Keratinocyte (primary cell): ENCODE data around the gene SAMHD1. TPM values are rescaled to one million over a fixed set of nuclear protein-coding genes. Genes with fewer than 3 reads are reported as not detected.

Experiments
- DNase-seq: peaks from one replicate; pipeline ENCODE4 v3.0.0-alpha.2; 2011; ENCODE audit warnings: low read depth, missing footprints, low spot score
- FAIRE-seq: peaks from 2 replicates; lab custom pipeline; 2011; peaks lifted over from hg19 to GRCh38; lab: Jason Lieb, UNC
- H2AFZ ChIP-seq: 2 replicates; pipeline ENCODE4 v1.6.0; 2012; ENCODE audit warnings: low read length, control low read depth, inconsistent platforms; ENCODE audit not compliant: control insufficient read depth
- H3K27ac ChIP-seq: 2 replicates; pipeline ENCODE4 v1.5.1; 2011; ENCODE audit warnings: low read length; ENCODE audit not compliant: control insufficient read depth, insufficient read depth
- H3K27me3 ChIP-seq: 3 replicates; pipeline ENCODE4 v1.6.0; 2011; ENCODE audit warnings: low read length; ENCODE audit not compliant: control insufficient read depth, insufficient read depth; ENCODE audit errors: extremely low read depth
- H3K36me3 ChIP-seq, 2 experiments: 2 replicates in 1 of 2; 3 replicates in 1 of 2; pipeline ENCODE4 v1.5.1; 2011; ENCODE audit warnings: low read length in 2 of 2, mild to moderate bottlenecking in 1 of 2; ENCODE audit not compliant: control insufficient read depth in 2 of 2, insufficient read depth in 2 of 2; ENCODE audit errors: extremely low read depth in 1 of 2
- H3K4me1 ChIP-seq: 3 replicates; pipeline ENCODE4 v1.5.1; 2011; ENCODE audit warnings: low read length; ENCODE audit not compliant: control insufficient read depth, insufficient read depth; ENCODE audit errors: extremely low read depth
- H3K4me2 ChIP-seq: 3 replicates; pipeline ENCODE4 v1.6.0; 2011; ENCODE audit warnings: low read depth, low read length; ENCODE audit not compliant: control insufficient read depth, insufficient read depth; ENCODE audit errors: extremely low read depth
- H3K4me3 ChIP-seq, 3 experiments: fragments of 200-600 bp in 1 of 3; sonication (generic) in 1 of 3; 2 replicates in 2 of 3; 3 replicates in 1 of 3; pipeline ENCODE4 v1.5.1; 2011 to 2016; ENCODE audit warnings: low read length in 3 of 3, mild to moderate bottlenecking in 3 of 3, control low read depth in 2 of 3, inconsistent platforms in 1 of 3, low read depth in 1 of 3, mixed read lengths in 1 of 3, mixed run types in 1 of 3, moderate library complexity in 1 of 3; ENCODE audit not compliant: control insufficient read depth in 2 of 3, insufficient read depth in 2 of 3; ENCODE audit errors: extremely low read depth in 1 of 3
- H3K79me2 ChIP-seq: 2 replicates; pipeline ENCODE4 v1.6.0; 2012; ENCODE audit warnings: low read length; ENCODE audit not compliant: control insufficient read depth, insufficient read depth
- H3K9ac ChIP-seq: 3 replicates; pipeline ENCODE4 v1.6.0; 2011; ENCODE audit warnings: low read length; ENCODE audit not compliant: control insufficient read depth, insufficient read depth; ENCODE audit errors: extremely low read depth
- H3K9me1 ChIP-seq: 3 replicates; pipeline ENCODE4 v1.6.0; 2011; ENCODE audit warnings: low read length; ENCODE audit not compliant: control insufficient read depth, insufficient read depth; ENCODE audit errors: extremely low read depth
- H3K9me3 ChIP-seq: 2 replicates; pipeline ENCODE4 v1.5.1; 2012; ENCODE audit warnings: low read depth, low read length; ENCODE audit not compliant: control insufficient read depth
- H4K20me1 ChIP-seq: 3 replicates; pipeline ENCODE4 v1.6.0; 2011; ENCODE audit warnings: low read length; ENCODE audit not compliant: control insufficient read depth, insufficient read depth; ENCODE audit errors: extremely low read depth
- EZH2 ChIP-seq: IDR thresholded peaks from one replicate; pipeline ENCODE4 v1.6.1; 2012; ENCODE audit warnings: inconsistent platforms, mild to moderate bottlenecking, low read length, moderate library complexity
- dilution Hi-C: fragments of 300-500 bp; cut with MboI; formaldehyde crosslinking; loops from one replicate; pipeline ENCODE4 v1.7.0; 2020; ENCODE audit warnings: low sequenced_read_pairs; ENCODE audit not compliant: extremely low pct_ligation_motif_present
- polyA plus RNA-seq, 5 experiments: library from polyadenylated mRNA; depleted of rRNA in 3 of 5; stranded (reverse) in 3 of 5; stranded (forward) in 1 of 5; unstranded in 1 of 5; fragments of >200 nt; gene quantifications; 1 replicate in 1 of 5; 2 replicates in 3 of 5; 3 replicates in 1 of 5; pipeline versions ENCODE4 v1.2.1 to v1.2.3, GENCODE V29; 2011 to 2012; ENCODE audit warnings: missing spikeins in 2 of 5, low read depth in 1 of 5, low replicate concordance in 1 of 5
- TF ChIP-seq, protein P1 (sequence below), 3 experiments: IDR thresholded peaks in 1 of 3; conservative IDR thresholded peaks in 1 of 3; optimal IDR thresholded peaks in 1 of 3; 2 replicates in 2 of 3; 3 replicates in 1 of 3; pipeline versions ENCODE3 to v1.5.1; 2011; ENCODE audit warnings: low read length in 3 of 3, mild to moderate bottlenecking in 3 of 3, moderate library complexity in 2 of 3, control low read depth in 1 of 3, inconsistent platforms in 1 of 3; ENCODE audit not compliant: insufficient read depth in 2 of 3; ENCODE audit errors: extremely low read depth in 1 of 3

The SAMHD1 gene
- polyA plus RNA-seq, 1 donor (not counting 4 experiments of a cell fraction or from before 2014, with no cell fraction given): 26.5 TPM

DNA sequence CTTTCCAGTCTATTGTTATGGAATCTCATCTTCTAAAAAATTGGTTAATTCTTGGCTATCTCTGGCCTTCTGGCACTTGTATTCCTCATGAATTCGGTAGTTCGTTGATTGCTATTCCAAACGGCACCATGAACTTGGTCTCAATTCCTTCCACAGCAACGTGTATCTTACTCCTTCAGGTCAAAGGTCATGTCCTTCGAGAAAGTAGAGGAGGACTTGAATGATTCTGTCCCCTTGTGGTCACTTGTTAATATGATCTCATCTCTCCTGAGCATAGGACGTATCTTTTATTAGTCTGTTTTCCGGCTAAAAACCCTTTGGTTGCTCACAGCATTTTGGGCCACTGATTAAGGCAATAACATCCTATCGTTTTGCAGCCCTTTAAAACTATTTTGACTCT is 66.2 kb downstream of the SAMHD1 start:
- TF ChIP-seq EZH2: no peak
- TF ChIP-seq, protein P1, sequence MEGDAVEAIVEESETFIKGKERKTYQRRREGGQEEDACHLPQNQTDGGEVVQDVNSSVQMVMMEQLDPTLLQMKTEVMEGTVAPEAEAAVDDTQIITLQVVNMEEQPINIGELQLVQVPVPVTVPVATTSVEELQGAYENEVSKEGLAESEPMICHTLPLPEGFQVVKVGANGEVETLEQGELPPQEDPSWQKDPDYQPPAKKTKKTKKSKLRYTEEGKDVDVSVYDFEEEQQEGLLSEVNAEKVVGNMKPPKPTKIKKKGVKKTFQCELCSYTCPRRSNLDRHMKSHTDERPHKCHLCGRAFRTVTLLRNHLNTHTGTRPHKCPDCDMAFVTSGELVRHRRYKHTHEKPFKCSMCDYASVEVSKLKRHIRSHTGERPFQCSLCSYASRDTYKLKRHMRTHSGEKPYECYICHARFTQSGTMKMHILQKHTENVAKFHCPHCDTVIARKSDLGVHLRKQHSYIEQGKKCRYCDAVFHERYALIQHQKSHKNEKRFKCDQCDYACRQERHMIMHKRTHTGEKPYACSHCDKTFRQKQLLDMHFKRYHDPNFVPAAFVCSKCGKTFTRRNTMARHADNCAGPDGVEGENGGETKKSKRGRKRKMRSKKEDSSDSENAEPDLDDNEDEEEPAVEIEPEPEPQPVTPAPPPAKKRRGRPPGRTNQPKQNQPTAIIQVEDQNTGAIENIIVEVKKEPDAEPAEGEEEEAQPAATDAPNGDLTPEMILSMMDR (optimal IDR thresholded peaks at IDR 0.05 in 1 of 3, IDR thresholded peaks at IDR 0.05 in 1 of 3, conservative IDR thresholded peaks at IDR 0.05 in 1 of 3; ENCODE audit: extremely low read depth in 1 of 3, insufficient read depth in 2 of 3, low read length in 3 of 3): no peak
- FAIRE-seq (no peak), DNase-seq (no peak)

DNA sequence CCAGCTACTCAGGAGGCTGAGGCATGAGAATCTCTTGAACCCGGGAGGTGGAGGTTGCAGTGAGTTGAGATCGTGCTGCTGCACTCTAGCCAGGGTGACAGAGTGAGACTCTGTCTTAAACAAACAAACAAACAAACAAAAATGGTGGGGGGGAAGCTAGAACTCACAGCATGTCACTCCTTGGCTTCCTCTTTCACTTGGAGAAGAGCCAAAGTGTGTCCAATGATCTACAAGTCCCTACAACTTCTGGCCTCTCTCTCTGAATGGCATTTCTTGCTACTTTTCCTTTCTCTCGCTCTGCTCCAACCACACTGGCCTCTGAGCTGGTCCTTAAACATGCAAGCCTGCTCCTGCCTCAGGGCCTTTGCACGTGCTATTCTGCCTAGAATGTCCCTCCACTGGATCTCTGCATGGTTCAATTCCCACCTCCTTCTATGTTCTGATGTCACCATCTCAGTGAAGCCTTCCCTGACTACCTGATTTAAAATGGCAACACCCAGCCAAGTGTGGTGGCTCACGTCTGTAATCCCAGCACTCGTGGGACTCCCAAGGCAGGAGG is 67.5 kb downstream of the SAMHD1 start:
- no peaks in the 10 kb centered on the region for H3K4me1 ChIP-seq
- no peaks in the 10 kb centered on the region for H3K79me2 ChIP-seq
- H3K9ac ChIP-seq: no peak overlapping the region
- no peak overlapping the region for H3K4me2 ChIP-seq
- no peak overlapping the region for H3K4me3 ChIP-seq
- H3K27me3 ChIP-seq: peaks cover 2% of the 10 kb centered on the region
- no peak overlapping the region for H3K27ac ChIP-seq
- H3K36me3 ChIP-seq: no peaks in the 10 kb centered on the region
- TF ChIP-seq, protein P1 (optimal IDR thresholded peaks at IDR 0.05 in 1 of 3, IDR thresholded peaks at IDR 0.05 in 1 of 3, conservative IDR thresholded peaks at IDR 0.05 in 1 of 3; ENCODE audit: extremely low read depth in 1 of 3, insufficient read depth in 2 of 3, low read length in 3 of 3): no peak
- TF ChIP-seq EZH2: no peak
- DNase-seq (no peak), FAIRE-seq (no peak)
- H3K9me3 ChIP-seq: no peaks in the 10 kb centered on the region
- H4K20me1 ChIP-seq: no peaks in the 10 kb centered on the region
- H3K9me1 ChIP-seq: no peaks in the 10 kb centered on the region
- H2AFZ ChIP-seq: no peak overlapping the region
- dilution Hi-C loops: no loop called here

More for the DNA sequence above, 66.2 kb downstream of the SAMHD1 start:
- H3K9me3 ChIP-seq: no peaks in the 10 kb centered on the region
- H2AFZ ChIP-seq: no peak overlapping the region
- no peak overlapping the region for H3K9ac ChIP-seq
- H3K4me1 ChIP-seq: no peaks in the 10 kb centered on the region
- H3K79me2 ChIP-seq: no peaks in the 10 kb centered on the region
- H3K27me3 ChIP-seq: no peaks in the 10 kb centered on the region
- no peaks in the 10 kb centered on the region for H3K36me3 ChIP-seq
- H3K4me2 ChIP-seq: no peak overlapping the region
- H3K4me3 ChIP-seq: no peak overlapping the region
- H3K9me1 ChIP-seq: no peaks in the 10 kb centered on the region
- H3K27ac ChIP-seq: no peak overlapping the region
- dilution Hi-C loops: no loop called here
- no peaks in the 10 kb centered on the region for H4K20me1 ChIP-seq
